Esophagus squamous epithelium (tissue), 4 donors: ENCODE results near the gene ICOSLG.
"Not testable (repeated sequence)": the region's sequence is repeated elsewhere in the genome, so short reads cannot be mapped to it uniquely, and the experiment has no call there.

Experiments
- CTCF ChIP-seq, 6 experiments: fragments of 450-650 bp in 4 of 6; fragments of 200-600 bp in 2 of 6; sonication (generic) in 2 of 6; IDR thresholded peaks; one replicate each; pipeline ENCODE4 v1.5.1; 2016 to 2019; ENCODE audit warnings: antibody characterized with exemption in 6 of 6, mild to moderate bottlenecking in 4 of 6, moderate library complexity in 4 of 6
- POLR2A ChIP-seq, 4 donors: fragments of 450-650 bp; IDR thresholded peaks; one replicate each; pipeline ENCODE4 v1.6.1; 2017; ENCODE audit warnings: antibody characterized with exemption in 4 of 4, mild to moderate bottlenecking in 4 of 4, moderate library complexity in 3 of 4

- not testable (repeated sequence) for TF ChIP-seq POLR2A, CTCF (IDR thresholded peaks at IDR 0.05)
Observed at GRCh38 chr21:44202590-44203299, 38.0 kb downstream of the ICOSLG start.
